ENCODE results near the gene NDST4.

NDST4 gene

DNA sequence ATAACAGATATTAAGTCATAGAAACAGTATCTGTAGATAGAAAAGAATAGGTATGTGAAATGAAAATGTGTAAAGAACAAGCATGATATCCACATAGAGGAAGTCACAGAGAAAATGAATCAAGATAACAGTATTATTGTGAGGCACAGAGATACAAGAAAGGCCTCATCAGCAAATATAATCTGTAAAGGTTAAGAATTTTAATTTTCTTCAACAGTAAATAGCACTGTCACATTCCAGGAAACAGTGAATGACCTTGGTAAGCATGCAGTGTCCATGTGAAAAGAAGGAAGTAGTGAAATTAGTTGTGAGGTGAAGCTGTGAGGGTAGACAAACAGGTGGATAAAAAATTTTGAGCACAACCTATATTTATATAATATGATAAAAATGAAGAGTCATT is 39.5 kb upstream of the NDST4 start:
- ATAC-seq: no peak
- no peak for TF ChIP-seq TOX (CRISPR knock-in tag; IDR thresholded peaks at IDR 0.05; ENCODE audit: borderline replicate concordance)
- no peak for TF ChIP-seq RARB (CRISPR knock-in tag; IDR thresholded peaks at IDR 0.05)
- no peak for TF ChIP-seq ESRRG (CRISPR knock-in tag; IDR thresholded peaks at IDR 0.05)
- TF ChIP-seq ZC3H10 (CRISPR knock-in tag; IDR thresholded peaks at IDR 0.05): no peak
- TF ChIP-seq, protein P1, sequence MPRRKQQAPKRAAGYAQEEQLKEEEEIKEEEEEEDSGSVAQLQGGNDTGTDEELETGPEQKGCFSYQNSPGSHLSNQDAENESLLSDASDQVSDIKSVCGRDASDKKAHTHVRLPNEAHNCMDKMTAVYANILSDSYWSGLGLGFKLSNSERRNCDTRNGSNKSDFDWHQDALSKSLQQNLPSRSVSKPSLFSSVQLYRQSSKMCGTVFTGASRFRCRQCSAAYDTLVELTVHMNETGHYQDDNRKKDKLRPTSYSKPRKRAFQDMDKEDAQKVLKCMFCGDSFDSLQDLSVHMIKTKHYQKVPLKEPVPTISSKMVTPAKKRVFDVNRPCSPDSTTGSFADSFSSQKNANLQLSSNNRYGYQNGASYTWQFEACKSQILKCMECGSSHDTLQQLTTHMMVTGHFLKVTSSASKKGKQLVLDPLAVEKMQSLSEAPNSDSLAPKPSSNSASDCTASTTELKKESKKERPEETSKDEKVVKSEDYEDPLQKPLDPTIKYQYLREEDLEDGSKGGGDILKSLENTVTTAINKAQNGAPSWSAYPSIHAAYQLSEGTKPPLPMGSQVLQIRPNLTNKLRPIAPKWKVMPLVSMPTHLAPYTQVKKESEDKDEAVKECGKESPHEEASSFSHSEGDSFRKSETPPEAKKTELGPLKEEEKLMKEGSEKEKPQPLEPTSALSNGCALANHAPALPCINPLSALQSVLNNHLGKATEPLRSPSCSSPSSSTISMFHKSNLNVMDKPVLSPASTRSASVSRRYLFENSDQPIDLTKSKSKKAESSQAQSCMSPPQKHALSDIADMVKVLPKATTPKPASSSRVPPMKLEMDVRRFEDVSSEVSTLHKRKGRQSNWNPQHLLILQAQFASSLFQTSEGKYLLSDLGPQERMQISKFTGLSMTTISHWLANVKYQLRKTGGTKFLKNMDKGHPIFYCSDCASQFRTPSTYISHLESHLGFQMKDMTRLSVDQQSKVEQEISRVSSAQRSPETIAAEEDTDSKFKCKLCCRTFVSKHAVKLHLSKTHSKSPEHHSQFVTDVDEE (CRISPR knock-in tag; IDR thresholded peaks at IDR 0.05): no peak
- TF ChIP-seq ZNF565 (CRISPR knock-in tag; conservative IDR thresholded peaks at IDR 0.05; ENCODE audit: low read depth): no peak
- no peak for TF ChIP-seq ZFP3 (CRISPR knock-in tag; IDR thresholded peaks at IDR 0.05)
- TF ChIP-seq CSDC2 (CRISPR knock-in tag; IDR thresholded peaks at IDR 0.05): no peak
- no peak for TF ChIP-seq BACH2 (CRISPR knock-in tag; IDR thresholded peaks at IDR 0.05; ENCODE audit: borderline replicate concordance)
- no peak for TF ChIP-seq ZFP30 (CRISPR knock-in tag; IDR thresholded peaks at IDR 0.05)
- TF ChIP-seq ISL1 (CRISPR knock-in tag; IDR thresholded peaks at IDR 0.05): no peak
- no peak for TF ChIP-seq TCF4 (CRISPR knock-in tag; IDR thresholded peaks at IDR 0.05; ENCODE audit: borderline replicate concordance)
- no peak for TF ChIP-seq PPARA (CRISPR knock-in tag; IDR thresholded peaks at IDR 0.05; ENCODE audit: borderline replicate concordance)

DNA sequence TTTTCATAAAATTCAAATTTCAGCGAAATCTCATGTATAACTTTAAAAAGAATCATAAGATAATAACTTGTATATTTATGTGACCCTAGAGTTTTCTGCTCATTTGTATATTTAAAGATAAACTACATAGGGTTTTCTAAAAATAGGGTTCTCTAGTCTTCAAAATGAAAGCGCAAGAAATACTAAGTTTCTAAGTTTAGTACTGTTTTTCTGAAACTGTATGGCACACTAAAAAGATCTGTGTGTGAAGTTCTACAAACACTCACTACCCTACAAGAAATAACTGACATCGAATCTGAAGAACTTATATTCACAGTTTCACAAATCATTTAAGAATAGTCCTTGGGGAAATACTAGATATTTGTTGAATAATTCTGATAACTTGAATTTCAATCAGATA is 38.7 kb upstream of the NDST4 start:
- TF ChIP-seq RARB (CRISPR knock-in tag; IDR thresholded peaks at IDR 0.05): no peak
- TF ChIP-seq GLIS3 (CRISPR knock-in tag; IDR thresholded peaks at IDR 0.05): no peak
- TF ChIP-seq ESRRG (CRISPR knock-in tag; IDR thresholded peaks at IDR 0.05): no peak
- TF ChIP-seq, protein P2, sequence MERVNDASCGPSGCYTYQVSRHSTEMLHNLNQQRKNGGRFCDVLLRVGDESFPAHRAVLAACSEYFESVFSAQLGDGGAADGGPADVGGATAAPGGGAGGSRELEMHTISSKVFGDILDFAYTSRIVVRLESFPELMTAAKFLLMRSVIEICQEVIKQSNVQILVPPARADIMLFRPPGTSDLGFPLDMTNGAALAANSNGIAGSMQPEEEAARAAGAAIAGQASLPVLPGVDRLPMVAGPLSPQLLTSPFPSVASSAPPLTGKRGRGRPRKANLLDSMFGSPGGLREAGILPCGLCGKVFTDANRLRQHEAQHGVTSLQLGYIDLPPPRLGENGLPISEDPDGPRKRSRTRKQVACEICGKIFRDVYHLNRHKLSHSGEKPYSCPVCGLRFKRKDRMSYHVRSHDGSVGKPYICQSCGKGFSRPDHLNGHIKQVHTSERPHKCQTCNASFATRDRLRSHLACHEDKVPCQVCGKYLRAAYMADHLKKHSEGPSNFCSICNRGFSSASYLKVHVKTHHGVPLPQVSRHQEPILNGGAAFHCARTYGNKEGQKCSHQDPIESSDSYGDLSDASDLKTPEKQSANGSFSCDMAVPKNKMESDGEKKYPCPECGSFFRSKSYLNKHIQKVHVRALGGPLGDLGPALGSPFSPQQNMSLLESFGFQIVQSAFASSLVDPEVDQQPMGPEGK (CRISPR knock-in tag; IDR thresholded peaks at IDR 0.05; ENCODE audit: borderline replicate concordance): no peak
- TF ChIP-seq, protein P3, sequence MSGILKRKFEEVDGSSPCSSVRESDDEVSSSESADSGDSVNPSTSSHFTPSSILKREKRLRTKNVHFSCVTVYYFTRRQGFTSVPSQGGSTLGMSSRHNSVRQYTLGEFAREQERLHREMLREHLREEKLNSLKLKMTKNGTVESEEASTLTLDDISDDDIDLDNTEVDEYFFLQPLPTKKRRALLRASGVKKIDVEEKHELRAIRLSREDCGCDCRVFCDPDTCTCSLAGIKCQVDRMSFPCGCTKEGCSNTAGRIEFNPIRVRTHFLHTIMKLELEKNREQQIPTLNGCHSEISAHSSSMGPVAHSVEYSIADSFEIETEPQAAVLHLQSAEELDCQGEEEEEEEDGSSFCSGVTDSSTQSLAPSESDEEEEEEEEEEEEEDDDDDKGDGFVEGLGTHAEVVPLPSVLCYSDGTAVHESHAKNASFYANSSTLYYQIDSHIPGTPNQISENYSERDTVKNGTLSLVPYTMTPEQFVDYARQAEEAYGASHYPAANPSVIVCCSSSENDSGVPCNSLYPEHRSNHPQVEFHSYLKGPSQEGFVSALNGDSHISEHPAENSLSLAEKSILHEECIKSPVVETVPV (CRISPR knock-in tag; IDR thresholded peaks at IDR 0.05): no peak
- TF ChIP-seq, protein P4, sequence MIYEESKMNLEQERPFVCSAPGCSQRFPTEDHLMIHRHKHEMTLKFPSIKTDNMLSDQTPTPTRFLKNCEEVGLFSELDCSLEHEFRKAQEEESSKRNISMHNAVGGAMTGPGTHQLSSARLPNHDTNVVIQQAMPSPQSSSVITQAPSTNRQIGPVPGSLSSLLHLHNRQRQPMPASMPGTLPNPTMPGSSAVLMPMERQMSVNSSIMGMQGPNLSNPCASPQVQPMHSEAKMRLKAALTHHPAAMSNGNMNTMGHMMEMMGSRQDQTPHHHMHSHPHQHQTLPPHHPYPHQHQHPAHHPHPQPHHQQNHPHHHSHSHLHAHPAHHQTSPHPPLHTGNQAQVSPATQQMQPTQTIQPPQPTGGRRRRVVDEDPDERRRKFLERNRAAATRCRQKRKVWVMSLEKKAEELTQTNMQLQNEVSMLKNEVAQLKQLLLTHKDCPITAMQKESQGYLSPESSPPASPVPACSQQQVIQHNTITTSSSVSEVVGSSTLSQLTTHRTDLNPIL (CRISPR knock-in tag; IDR thresholded peaks at IDR 0.05; ENCODE audit: low read depth): no peak
- no peak for TF ChIP-seq TOX (CRISPR knock-in tag; IDR thresholded peaks at IDR 0.05; ENCODE audit: borderline replicate concordance)
- no peak for TF ChIP-seq ZFP30 (CRISPR knock-in tag; IDR thresholded peaks at IDR 0.05)
- TF ChIP-seq PPARA (CRISPR knock-in tag; IDR thresholded peaks at IDR 0.05; ENCODE audit: borderline replicate concordance): no peak
- TF ChIP-seq BACH2 (CRISPR knock-in tag; IDR thresholded peaks at IDR 0.05; ENCODE audit: borderline replicate concordance): no peak
- TF ChIP-seq, protein P5, sequence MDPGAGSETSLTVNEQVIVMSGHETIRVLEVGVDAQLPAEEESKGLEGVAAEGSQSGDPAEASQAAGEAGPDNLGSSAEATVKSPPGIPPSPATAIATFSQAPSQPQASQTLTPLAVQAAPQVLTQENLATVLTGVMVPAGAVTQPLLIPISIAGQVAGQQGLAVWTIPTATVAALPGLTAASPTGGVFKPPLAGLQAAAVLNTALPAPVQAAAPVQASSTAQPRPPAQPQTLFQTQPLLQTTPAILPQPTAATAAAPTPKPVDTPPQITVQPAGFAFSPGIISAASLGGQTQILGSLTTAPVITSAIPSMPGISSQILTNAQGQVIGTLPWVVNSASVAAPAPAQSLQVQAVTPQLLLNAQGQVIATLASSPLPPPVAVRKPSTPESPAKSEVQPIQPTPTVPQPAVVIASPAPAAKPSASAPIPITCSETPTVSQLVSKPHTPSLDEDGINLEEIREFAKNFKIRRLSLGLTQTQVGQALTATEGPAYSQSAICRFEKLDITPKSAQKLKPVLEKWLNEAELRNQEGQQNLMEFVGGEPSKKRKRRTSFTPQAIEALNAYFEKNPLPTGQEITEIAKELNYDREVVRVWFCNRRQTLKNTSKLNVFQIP (CRISPR knock-in tag; IDR thresholded peaks at IDR 0.05; ENCODE audit: borderline replicate concordance, low read depth): no peak
- no peak for TF ChIP-seq ZNF565 (CRISPR knock-in tag; conservative IDR thresholded peaks at IDR 0.05; ENCODE audit: low read depth)
- TF ChIP-seq ZC3H10 (CRISPR knock-in tag; IDR thresholded peaks at IDR 0.05): no peak
- no peak for TF ChIP-seq SNAI2 (CRISPR knock-in tag; IDR thresholded peaks at IDR 0.05)
- TF ChIP-seq ZFP3 (CRISPR knock-in tag; IDR thresholded peaks at IDR 0.05): no peak
- no peak for TF ChIP-seq ARNTL (CRISPR knock-in tag; IDR thresholded peaks at IDR 0.05; ENCODE audit: borderline replicate concordance, low read depth)
- ATAC-seq: no peak

DNA sequence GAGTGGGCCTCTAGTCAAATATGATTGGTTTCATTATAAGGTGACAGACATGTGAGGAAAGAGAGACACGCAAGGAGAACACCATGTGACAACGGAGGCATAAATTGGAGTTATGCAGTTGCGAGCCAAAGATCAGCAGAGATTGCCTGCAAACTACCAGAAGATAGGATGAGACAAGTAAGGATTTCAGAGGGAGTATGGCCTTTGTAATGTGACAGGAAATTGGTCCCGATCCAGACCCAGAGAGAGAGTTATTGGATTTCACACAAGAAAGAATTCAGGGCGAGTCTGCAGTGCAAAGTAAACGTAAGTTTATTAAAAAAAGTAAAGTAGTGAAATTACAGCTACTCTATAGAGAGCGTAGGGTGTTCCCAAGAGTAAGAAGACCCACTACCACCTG is 35.7 kb upstream of the NDST4 start:
- ATAC-seq: no peak
- TF ChIP-seq ARNTL (CRISPR knock-in tag; IDR thresholded peaks at IDR 0.05; ENCODE audit: borderline replicate concordance, low read depth): no peak
- TF ChIP-seq, protein P3 (CRISPR knock-in tag; IDR thresholded peaks at IDR 0.05): no peak
- no peak for TF ChIP-seq ZC3H10 (CRISPR knock-in tag; IDR thresholded peaks at IDR 0.05)
- no peak for TF ChIP-seq BACH2 (CRISPR knock-in tag; IDR thresholded peaks at IDR 0.05; ENCODE audit: borderline replicate concordance)
- no peak for TF ChIP-seq ZNF70 (CRISPR knock-in tag; IDR thresholded peaks at IDR 0.05)
- TF ChIP-seq, protein P4 (CRISPR knock-in tag; IDR thresholded peaks at IDR 0.05; ENCODE audit: low read depth): no peak
- TF ChIP-seq SNAI2 (CRISPR knock-in tag; IDR thresholded peaks at IDR 0.05): no peak
- no peak for TF ChIP-seq RARB (CRISPR knock-in tag; IDR thresholded peaks at IDR 0.05)
- no peak for TF ChIP-seq PPARA (CRISPR knock-in tag; IDR thresholded peaks at IDR 0.05; ENCODE audit: borderline replicate concordance)
- TF ChIP-seq GLIS3 (CRISPR knock-in tag; IDR thresholded peaks at IDR 0.05): no peak
- TF ChIP-seq, protein P2 (CRISPR knock-in tag; IDR thresholded peaks at IDR 0.05; ENCODE audit: borderline replicate concordance): no peak
- TF ChIP-seq ESRRG (CRISPR knock-in tag; IDR thresholded peaks at IDR 0.05): no peak
- no peak for TF ChIP-seq ZNF8 (CRISPR knock-in tag; IDR thresholded peaks at IDR 0.05)

Measured in SK-N-SH treated with all-trans-retinoic acid at 6 μM for 48 hours (cell line).